B cell (primary cell): ENCODE data around the gene RPL13A. TPM values are rescaled to one million over a fixed set of nuclear protein-coding genes. Genes with fewer than 3 reads are reported as not detected.

ENCODE experiments used
- ATAC-seq: fragments of 200-7000 bp; cut with Tn5 transposase; one replicate; pipeline ENCODE4 v1.10.0; 2021; ENCODE audit warnings: low read depth, mild to moderate bottlenecking, moderate number of reproducible peaks, moderate library complexity
- CTCF ChIA-PET: fragments of 350-600 bp; sonication (Branson Sonifier 250); formaldehyde crosslinking; loops from one replicate; lab custom pipeline; 2021; ENCODE audit warnings: antibody characterized with exemption, inconsistent platforms; lab: Charles Lee
- POLR2A ChIA-PET: fragments of 350-600 bp; sonication (Branson Sonifier 250); formaldehyde crosslinking; loops from one replicate; lab custom pipeline; 2021; ENCODE audit warnings: antibody characterized with exemption; lab: Charles Lee
- DNase-seq: peaks from one replicate; pipeline ENCODE4 v3.0.0; 2013
- H2AFZ ChIP-seq: 2 replicates; pipeline ENCODE4 v1.6.1; 2012; ENCODE audit warnings: mild to moderate bottlenecking, low read depth, low read length; ENCODE audit not compliant: insufficient read depth, poor library complexity, severe bottlenecking
- H3K27ac ChIP-seq, 2 donors: 1 replicate in 1 of 2; 2 replicates in 1 of 2; pipeline ENCODE4 v1.5.1; 2012 to 2013; ENCODE audit warnings: low read length in 2 of 2, mild to moderate bottlenecking in 2 of 2, moderate library complexity in 1 of 2
- H3K27me3 ChIP-seq, 4 experiments: fragments of 200-600 bp in 1 of 4; sonication (generic) in 1 of 4; replicated peaks in 1 of 4; 1 replicate in 2 of 4; 2 replicates in 2 of 4; pipeline versions ENCODE4 v1.6.1 to v1.7.0; 2013 to 2016; ENCODE audit warnings: low read length in 3 of 4, mild to moderate bottlenecking in 2 of 4, mixed read lengths in 1 of 4, moderate library complexity in 1 of 4; ENCODE audit not compliant: insufficient read depth in 4 of 4, control insufficient read depth in 3 of 4; ENCODE audit errors: control extremely low read depth in 1 of 4
- H3K36me3 ChIP-seq, 2 experiments: replicated peaks in 1 of 2; 1 replicate in 1 of 2; 2 replicates in 1 of 2; pipeline versions ENCODE4 v1.6.1 to v1.7.1; 2013; ENCODE audit warnings: low read length in 1 of 2; ENCODE audit not compliant: insufficient read depth in 2 of 2, control insufficient read depth in 1 of 2; ENCODE audit errors: control extremely low read depth in 1 of 2, extremely low read depth in 1 of 2
- H3K4me1 ChIP-seq, 2 donors: fragments of 200-600 bp in 1 of 2; sonication (generic) in 1 of 2; 1 replicate in 1 of 2; 2 replicates in 1 of 2; pipeline versions ENCODE4 v1.5.1 to v1.6.1; 2013 to 2017; ENCODE audit warnings: low read length in 2 of 2; ENCODE audit not compliant: control insufficient read depth in 2 of 2, insufficient read depth in 2 of 2
- H3K4me2 ChIP-seq: replicated peaks from 2 replicates; pipeline ENCODE3; 2012; ENCODE audit warnings: mild to moderate bottlenecking, low read depth, low read length; ENCODE audit not compliant: poor library complexity, severe bottlenecking
- H3K4me3 ChIP-seq, 5 experiments: fragments of 200-600 bp in 1 of 5; sonication (generic) in 1 of 5; 1 replicate in 3 of 5; 2 replicates in 2 of 5; pipeline versions ENCODE4 v1.5.1 to v1.7.0; 2011 to 2016; ENCODE audit warnings: low read length in 4 of 5, mild to moderate bottlenecking in 4 of 5, low read depth in 2 of 5, control low read depth in 1 of 5, moderate library complexity in 1 of 5; ENCODE audit not compliant: insufficient read depth in 1 of 5; ENCODE audit errors: control extremely low read depth in 1 of 5, extremely low read depth in 1 of 5
- H3K79me2 ChIP-seq: fragments of 200-600 bp; sonication (generic); one replicate; pipeline ENCODE4 v1.6.0; 2016; ENCODE audit warnings: low read length; ENCODE audit not compliant: control insufficient read depth, insufficient read depth
- H3K9ac ChIP-seq: fragments of 200-600 bp; sonication (generic); 2 replicates; pipeline ENCODE4 v1.6.1; 2017; ENCODE audit warnings: mild to moderate bottlenecking, low read length, moderate library complexity
- H3K9me3 ChIP-seq, 3 donors: one replicate each; pipeline versions ENCODE4 v1.6.1 to v1.7.1; 2013; ENCODE audit warnings: low read length in 2 of 3; ENCODE audit not compliant: control insufficient read depth in 2 of 3, insufficient read depth in 1 of 3; ENCODE audit errors: control extremely low read depth in 1 of 3
- H4K20me1 ChIP-seq: 2 replicates; pipeline ENCODE4 v1.6.0; 2012; ENCODE audit warnings: mild to moderate bottlenecking, low read length; ENCODE audit not compliant: insufficient read depth, control insufficient read depth, poor library complexity, severe bottlenecking
- H3K27ac Mint-ChIP-seq: one replicate; pipeline ENCODE4 v1.8.0; 2021; ENCODE audit warnings: mixed read lengths
- H3K27me3 Mint-ChIP-seq: one replicate; pipeline ENCODE4 v1.8.0; 2021; ENCODE audit warnings: mixed read lengths
- H3K4me1 Mint-ChIP-seq: one replicate; pipeline ENCODE4 v1.8.0; 2021; ENCODE audit warnings: mixed read lengths
- H3K4me3 Mint-ChIP-seq: one replicate; pipeline ENCODE4 v1.8.0; 2021; ENCODE audit warnings: mixed read lengths
- H3K9me3 Mint-ChIP-seq: one replicate; pipeline ENCODE4 v1.8.0; 2022; ENCODE audit warnings: mixed read lengths; ENCODE audit not compliant: insufficient read depth
- CTCF ChIP-seq: fragments of 200-600 bp; IDR thresholded peaks from one replicate; pipeline ENCODE4 v1.8.0; 2022; ENCODE audit warnings: antibody characterized with exemption, mild to moderate bottlenecking
- EZH2 ChIP-seq: IDR thresholded peaks from 2 replicates; pipeline ENCODE4 v1.6.1; 2012; ENCODE audit warnings: borderline replicate concordance, low read depth, mild to moderate bottlenecking, moderate library complexity, low read length; ENCODE audit not compliant: insufficient read depth, poor library complexity, severe bottlenecking
- WGBS: methylation state at CpG from one replicate; pipeline ENCODE4 v1.1.5; 2013; ENCODE audit warnings: missing lambda C conversion rate; ENCODE audit not compliant: insufficient coverage; 5-methylcytosine and 5-hydroxymethylcytosine counted together
- intact Hi-C: fragments of 100-400 bp; cut with micrococcal nuclease; formaldehyde crosslinking; loops from one replicate; pipeline ENCODE4 v1.10.0; 2022
- polyA plus RNA-seq: library from polyadenylated mRNA; depleted of rRNA; stranded (reverse); fragments of >200 nt; gene quantifications from 2 replicates; pipeline ENCODE4 v1.2.3, GENCODE V29; 2012
- total RNA-seq, 2 donors: library from RNA; stranded (reverse); fragments of 120-200 nt in 1 of 2; gene quantifications; 1 replicate in 1 of 2; 2 replicates in 1 of 2; pipeline versions ENCODE4 v1.2.3 to v1.2.4, GENCODE V29; 2013 to 2022

The RPL13A gene
- total and polyA plus RNA-seq, 2 donors (not counting 1 experiment from before 2014, with no cell fraction given), result 5,457 to 6,298 TPM

- H3K9me3 Mint-ChIP-seq, result no peaks in the 10 kb centered on the region
- TF ChIP-seq CTCF (no peak), EZH2 (no peak)
- Histone ChIP-seq H3K4me3 (peak overlapping the region in 4 of 5 experiments; percentile 58 to 76 (median 65)), H4K20me1 (no peaks in the 10 kb centered on the region), H3K36me3 (no peaks in the 10 kb centered on the region), H3K4me2 (peak overlapping the region; percentile 96), H2AFZ (peak overlapping the region; percentile 93), H3K27me3 (peaks cover 0 to 6% (median 1%) of the 10 kb centered on the region in 4 experiments), H3K9ac (peak overlapping the region; percentile 78), H3K79me2 (no peaks in the 10 kb centered on the region), H3K4me1 (peaks cover 32 to 49% of the 10 kb centered on the region in 2 donors), H3K27ac (no peak overlapping the region), H3K9me3 (no peaks in the 10 kb centered on the region)
- ChIA-PET CTCF (interaction anchor here (0.8 to 6.2 kb wide), 14 partner anchors 12 to 491 kb away, joined by 3 to 59 read pairs (median 4); partner anchors contain the start of genes FCGRT and ZNF473), POLR2A (interaction anchor here (0.6 to 1.2 kb wide), 3 partner anchors 22 to 274 kb away, joined by 3 to 4 read pairs (median 3); partner anchors contain the start of gene RPS11)
- no peaks in the 10 kb centered on the region for H3K27me3 Mint-ChIP-seq
- DNase-seq (no peak), ATAC-seq (no peak)
- intact Hi-C loops, result no loop called here
- H3K4me1 Mint-ChIP-seq, result peaks cover 41% of the 10 kb centered on the region
- peak overlapping the region; percentile 86 for H3K4me3 Mint-ChIP-seq
- 8% methylated on average over 8 of the region's 8 CpGs for WGBS
- peak overlapping the region; percentile 65 for H3K27ac Mint-ChIP-seq
Measured at GRCh38 chr19:49534632-49535385, 47.4 kb downstream of the RPL13A start.
